ENCODE measurements around the gene RPL7L1.

Gene RPL7L1

DNA sequence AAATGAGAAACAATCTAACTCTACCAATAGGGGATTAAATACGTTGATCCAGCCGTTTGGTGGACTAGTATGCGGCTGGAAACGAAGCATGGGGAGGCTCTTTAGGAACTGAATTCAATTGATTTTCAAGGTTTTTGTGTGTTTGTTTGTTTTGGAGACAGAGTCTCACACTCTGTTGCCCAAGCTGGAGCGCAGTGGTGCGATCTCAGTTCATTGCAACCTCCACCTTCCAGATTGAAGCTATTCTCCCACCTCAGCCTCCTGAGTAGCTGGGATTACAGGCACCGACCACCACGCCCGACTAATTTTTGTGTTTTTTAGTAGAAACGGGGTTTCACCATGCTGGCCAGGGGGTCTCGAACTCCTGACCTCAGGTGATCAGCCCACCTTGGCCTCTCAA is 57.0 kb downstream of the RPL7L1 start:
- TF ChIP-seq, protein P1, sequence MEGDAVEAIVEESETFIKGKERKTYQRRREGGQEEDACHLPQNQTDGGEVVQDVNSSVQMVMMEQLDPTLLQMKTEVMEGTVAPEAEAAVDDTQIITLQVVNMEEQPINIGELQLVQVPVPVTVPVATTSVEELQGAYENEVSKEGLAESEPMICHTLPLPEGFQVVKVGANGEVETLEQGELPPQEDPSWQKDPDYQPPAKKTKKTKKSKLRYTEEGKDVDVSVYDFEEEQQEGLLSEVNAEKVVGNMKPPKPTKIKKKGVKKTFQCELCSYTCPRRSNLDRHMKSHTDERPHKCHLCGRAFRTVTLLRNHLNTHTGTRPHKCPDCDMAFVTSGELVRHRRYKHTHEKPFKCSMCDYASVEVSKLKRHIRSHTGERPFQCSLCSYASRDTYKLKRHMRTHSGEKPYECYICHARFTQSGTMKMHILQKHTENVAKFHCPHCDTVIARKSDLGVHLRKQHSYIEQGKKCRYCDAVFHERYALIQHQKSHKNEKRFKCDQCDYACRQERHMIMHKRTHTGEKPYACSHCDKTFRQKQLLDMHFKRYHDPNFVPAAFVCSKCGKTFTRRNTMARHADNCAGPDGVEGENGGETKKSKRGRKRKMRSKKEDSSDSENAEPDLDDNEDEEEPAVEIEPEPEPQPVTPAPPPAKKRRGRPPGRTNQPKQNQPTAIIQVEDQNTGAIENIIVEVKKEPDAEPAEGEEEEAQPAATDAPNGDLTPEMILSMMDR (IDR thresholded peaks at IDR 0.05; ENCODE audit: extremely low read depth, missing control alignments), result no peak
- no peak for DNase-seq (ENCODE audit: low spot score)

DNA sequence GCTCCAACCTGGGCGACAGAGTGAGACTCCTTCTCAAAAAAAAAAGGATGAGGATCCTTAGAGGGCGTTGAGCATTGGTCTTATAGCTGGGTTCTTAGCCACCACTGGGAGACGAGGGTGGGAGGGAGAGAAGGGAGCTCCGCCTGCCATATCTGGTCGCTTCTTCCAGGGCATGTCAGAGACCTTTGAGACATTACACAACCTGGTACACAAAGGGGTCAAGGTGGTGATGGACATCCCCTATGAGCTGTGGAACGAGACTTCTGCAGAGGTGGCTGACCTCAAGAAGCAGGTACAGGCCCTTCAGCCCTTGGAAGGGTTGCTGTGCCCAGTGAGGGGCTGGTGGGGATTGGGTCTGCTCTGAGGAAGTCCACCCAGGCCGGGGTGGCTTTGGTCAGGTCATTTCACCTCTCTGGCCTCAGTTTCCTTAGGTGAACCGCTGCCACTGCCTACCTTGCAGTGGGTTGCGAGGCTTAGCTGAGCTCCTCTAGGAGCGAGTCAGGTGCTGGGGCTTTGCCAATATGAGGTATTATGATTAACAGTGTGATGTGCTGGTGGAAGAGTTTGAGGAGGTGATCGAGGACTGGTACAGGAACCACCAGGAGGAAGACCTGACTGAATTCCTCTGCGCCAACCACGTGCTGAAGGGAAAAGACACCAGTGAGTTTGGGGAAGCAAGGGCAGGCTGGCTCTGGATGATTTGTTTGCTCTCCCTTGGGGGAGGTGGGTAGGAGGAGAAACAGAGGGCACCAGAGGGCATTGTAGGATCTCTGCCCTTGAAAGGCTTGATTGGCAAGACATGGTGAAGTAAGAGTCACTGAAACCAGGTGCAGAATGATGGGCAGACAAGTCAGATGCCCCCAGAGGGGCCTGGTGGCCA is 58.4 kb downstream of the RPL7L1 start:
- TF ChIP-seq, protein P1 (IDR thresholded peaks at IDR 0.05; ENCODE audit: extremely low read depth, missing control alignments), result no peak

DNA sequence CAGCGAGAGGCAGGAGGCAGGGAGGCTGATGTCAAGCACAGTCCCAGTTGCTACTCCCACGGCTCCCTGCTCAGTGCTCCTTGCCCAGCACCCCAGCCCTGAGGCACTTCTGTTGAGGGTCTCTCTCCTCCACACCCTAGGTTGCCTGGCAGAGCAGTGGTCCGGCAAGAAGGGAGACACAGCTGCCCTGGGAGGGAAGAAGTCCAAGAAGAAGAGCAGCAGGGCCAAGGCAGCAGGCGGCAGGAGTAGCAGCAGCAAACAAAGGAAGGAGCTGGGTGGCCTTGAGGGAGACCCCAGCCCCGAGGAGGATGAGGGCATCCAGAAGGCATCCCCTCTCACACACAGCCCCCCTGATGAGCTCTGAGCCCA is 59.0 kb downstream of the RPL7L1 start:
- DNase-seq (ENCODE audit: low spot score), result no peak
- TF ChIP-seq, protein P1 (IDR thresholded peaks at IDR 0.05; ENCODE audit: extremely low read depth, missing control alignments), result no peak

More for the DNA sequence above, 58.4 kb downstream of the RPL7L1 start:
- no peak for DNase-seq (ENCODE audit: low spot score)

DNA sequence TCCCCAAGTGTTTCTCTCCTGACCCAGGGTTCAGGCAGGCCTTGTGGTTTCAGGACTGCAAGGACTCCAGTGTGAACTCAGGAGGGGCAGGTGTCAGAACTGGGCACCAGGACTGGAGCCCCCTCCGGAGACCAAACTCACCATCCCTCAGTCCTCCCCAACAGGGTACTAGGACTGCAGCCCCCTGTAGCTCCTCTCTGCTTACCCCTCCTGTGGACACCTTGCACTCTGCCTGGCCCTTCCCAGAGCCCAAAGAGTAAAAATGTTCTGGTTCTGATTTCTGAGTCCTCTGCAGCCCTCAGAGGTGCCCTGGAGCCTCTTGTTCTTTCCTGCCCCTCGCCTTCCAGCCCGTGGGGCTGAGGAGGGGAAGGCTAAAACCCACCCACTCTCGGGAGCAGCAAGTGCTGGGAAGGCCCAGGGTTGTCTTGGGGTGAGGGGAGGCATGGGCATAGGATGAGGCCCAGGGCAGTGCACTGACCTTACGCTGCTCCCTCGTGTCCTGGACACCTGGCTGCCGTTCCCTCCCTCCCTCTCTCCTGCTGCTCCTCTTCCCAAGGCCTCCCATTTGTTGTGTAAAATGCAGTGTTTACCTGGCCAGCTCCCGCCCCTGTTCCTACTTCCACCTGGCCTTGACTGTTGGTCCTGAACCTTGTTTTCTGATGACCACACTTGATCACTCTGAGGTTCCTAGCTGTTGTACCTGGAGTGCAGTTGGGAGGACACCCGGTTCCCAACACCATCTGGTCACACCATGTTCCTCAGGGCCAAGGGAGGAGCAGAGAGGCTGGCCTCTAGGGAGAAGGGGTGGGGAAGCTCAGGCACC is 59.8 kb downstream of the RPL7L1 start:
- TF ChIP-seq, protein P1 (IDR thresholded peaks at IDR 0.05; ENCODE audit: extremely low read depth, missing control alignments), result no peak
- no peak for DNase-seq (ENCODE audit: low spot score)

Data from GM20000 (cell line).